Measurements from ENCODE around the gene KDM8. TPM values are rescaled to one million over a fixed set of nuclear protein-coding genes. Genes with fewer than 3 reads are reported as not detected.

Gene KDM8
- total and polyA plus RNA-seq, 2 experiments from 2014 or later = 5.1 to 5.7 TPM

GRCh38 chr16:27177031-27177774 lies 26.1 kb upstream of the KDM8 start (continued):
- TF ChIP-seq JUNB (IDR thresholded peaks at IDR 0.05; ENCODE audit: unreplicated experiment) (no peak), EZH2phosphoT487 (IDR thresholded peaks at IDR 0.05; ENCODE audit: unreplicated experiment) (no peak), CREB1 (CRISPR knock-in tag; IDR thresholded peaks at IDR 0.05; ENCODE audit: low read depth) (no peak), CTCF (conservative IDR thresholded peaks at IDR 0.05; ENCODE audit: low read depth in 2 of 2) (no peak), NANOG (IDR thresholded peaks at IDR 0.05; ENCODE audit: borderline replicate concordance) (no peak), ETS1 (IDR thresholded peaks at IDR 0.05) (no peak)

GRCh38 chr16:27179500-27180072 lies 23.7 kb upstream of the KDM8 start:
- no peaks in the 10 kb centered on the region for H4K20me1 ChIP-seq (replicated peaks; ENCODE audit: insufficient read depth)
- H3K27me3 ChIP-seq (ENCODE audit: insufficient read depth) = no peaks in the 10 kb centered on the region
- Mint-ChIP-seq H3K27me3 (ENCODE audit: insufficient read depth, low read depth, poor library complexity) (peaks cover 14% of the 10 kb centered on the region), H3K9me3 (peaks cover 10% of the 10 kb centered on the region; the same call in 2 of the 3 replicates), H3K36me3 (ENCODE audit: low read depth) (no peaks in the 10 kb centered on the region), H3K4me1 (peaks cover 6% of the 10 kb centered on the region; the same call in 1 of the 3 replicates), H3K4me3 (peak overlapping the region; percentile 27; the same call in 1 of the 3 replicates), H3K27ac (no peak overlapping the region)
- H3K9me2 ChIP-seq (ENCODE audit: insufficient read depth) = no peaks in the 10 kb centered on the region
- no peak overlapping the region for H3K4me3 ChIP-seq
- peak; percentile 91 for DNase-seq (ENCODE audit: low spot score)
- no peak overlapping the region for H3K27ac ChIP-seq (ENCODE audit: low read depth)
- H3F3A ChIP-seq (replicated peaks; ENCODE audit: low read depth) = no peaks in the 10 kb centered on the region
- TF ChIP-seq ETS1 (IDR thresholded peaks at IDR 0.05) (no peak), CTCF (conservative IDR thresholded peaks at IDR 0.05; ENCODE audit: low read depth in 2 of 2) (peak; percentile 87 to 92)
- peak; percentile 96 for ATAC-seq
- H3K4me1 ChIP-seq (ENCODE audit: insufficient read depth) = no peaks in the 10 kb centered on the region
- H3K36me3 ChIP-seq (ENCODE audit: insufficient read depth) = no peaks in the 10 kb centered on the region
- H3K4me2 ChIP-seq = no peak overlapping the region
- peak overlapping the region; percentile 97 for H2AFZ ChIP-seq
- no peaks in the 10 kb centered on the region for H3K79me2 ChIP-seq (replicated peaks; ENCODE audit: insufficient read depth)
